SK-N-SH treated with all-trans-retinoic acid at 6 μM for 48 hours (cell line): ENCODE data around the gene ZMYND11.

Source experiments
- ARNTL ChIP-seq: fragments of 450-650 bp; formaldehyde crosslinking; IDR thresholded peaks from 2 replicates; pipeline ENCODE4 v1.5.0; 2020; ENCODE audit warnings: low read depth, mild to moderate bottlenecking, moderate library complexity, borderline replicate concordance
- CSDC2 ChIP-seq: fragments of 250-450 bp; sonication (Bioruptor Pico); IDR thresholded peaks from 2 replicates; pipeline ENCODE4 v1.5.0; 2020; ENCODE audit warnings: mild to moderate bottlenecking, moderate library complexity
- CSRNP3 ChIP-seq: fragments of 250-450 bp; sonication (Bioruptor Pico); IDR thresholded peaks from 2 replicates; pipeline ENCODE4 v1.5.1; 2021; ENCODE audit warnings: mild to moderate bottlenecking, moderate library complexity
- ISL1 ChIP-seq: fragments of 250-450 bp; sonication (Bioruptor Pico); IDR thresholded peaks from 2 replicates; pipeline ENCODE4 v2.1.2; 2022; ENCODE audit warnings: mild to moderate bottlenecking, moderate library complexity
- PATZ1 ChIP-seq: fragments of 250-450 bp; sonication (Bioruptor Pico); IDR thresholded peaks from 2 replicates; pipeline ENCODE4 v1.8.0; 2020; ENCODE audit warnings: mild to moderate bottlenecking, moderate library complexity, borderline replicate concordance
- RARB ChIP-seq: fragments of 250-450 bp; sonication (Bioruptor Pico); IDR thresholded peaks from 2 replicates; pipeline ENCODE4 v1.8.0; 2021; ENCODE audit warnings: mild to moderate bottlenecking, moderate library complexity
- SNAI2 ChIP-seq: fragments of 250-450 bp; sonication (Bioruptor Pico); IDR thresholded peaks from 2 replicates; pipeline ENCODE4 v1.5.0; 2020; ENCODE audit warnings: mild to moderate bottlenecking, moderate library complexity
- TCF4 ChIP-seq: fragments of 250-450 bp; sonication (Bioruptor Pico); IDR thresholded peaks from 2 replicates; pipeline ENCODE4 v1.8.0; 2021; ENCODE audit warnings: mild to moderate bottlenecking, moderate library complexity, borderline replicate concordance
- ZFP3 ChIP-seq: fragments of 250-450 bp; sonication (Bioruptor Pico); IDR thresholded peaks from 2 replicates; pipeline ENCODE4 v1.5.0; 2020; ENCODE audit warnings: mild to moderate bottlenecking, moderate library complexity
- TF ChIP-seq, protein P1 (sequence below): fragments of 250-450 bp; sonication (Bioruptor Pico); IDR thresholded peaks from 2 replicates; pipeline ENCODE4 v1.5.0; 2020; ENCODE audit warnings: mild to moderate bottlenecking, moderate library complexity
- TF ChIP-seq, protein P2 (sequence below): fragments of 250-450 bp; sonication (Bioruptor Pico); IDR thresholded peaks from 2 replicates; pipeline ENCODE4 v1.8.0; 2021; ENCODE audit warnings: low read depth, mild to moderate bottlenecking, moderate library complexity, borderline replicate concordance

- no peak for TF ChIP-seq ARNTL
- TF ChIP-seq PATZ1 (CRISPR knock-in tag): no peak
- TF ChIP-seq ZFP3 (CRISPR knock-in tag): no peak
- TF ChIP-seq CSRNP3: no peak
- no peak for TF ChIP-seq ISL1
- TF ChIP-seq, protein P1, sequence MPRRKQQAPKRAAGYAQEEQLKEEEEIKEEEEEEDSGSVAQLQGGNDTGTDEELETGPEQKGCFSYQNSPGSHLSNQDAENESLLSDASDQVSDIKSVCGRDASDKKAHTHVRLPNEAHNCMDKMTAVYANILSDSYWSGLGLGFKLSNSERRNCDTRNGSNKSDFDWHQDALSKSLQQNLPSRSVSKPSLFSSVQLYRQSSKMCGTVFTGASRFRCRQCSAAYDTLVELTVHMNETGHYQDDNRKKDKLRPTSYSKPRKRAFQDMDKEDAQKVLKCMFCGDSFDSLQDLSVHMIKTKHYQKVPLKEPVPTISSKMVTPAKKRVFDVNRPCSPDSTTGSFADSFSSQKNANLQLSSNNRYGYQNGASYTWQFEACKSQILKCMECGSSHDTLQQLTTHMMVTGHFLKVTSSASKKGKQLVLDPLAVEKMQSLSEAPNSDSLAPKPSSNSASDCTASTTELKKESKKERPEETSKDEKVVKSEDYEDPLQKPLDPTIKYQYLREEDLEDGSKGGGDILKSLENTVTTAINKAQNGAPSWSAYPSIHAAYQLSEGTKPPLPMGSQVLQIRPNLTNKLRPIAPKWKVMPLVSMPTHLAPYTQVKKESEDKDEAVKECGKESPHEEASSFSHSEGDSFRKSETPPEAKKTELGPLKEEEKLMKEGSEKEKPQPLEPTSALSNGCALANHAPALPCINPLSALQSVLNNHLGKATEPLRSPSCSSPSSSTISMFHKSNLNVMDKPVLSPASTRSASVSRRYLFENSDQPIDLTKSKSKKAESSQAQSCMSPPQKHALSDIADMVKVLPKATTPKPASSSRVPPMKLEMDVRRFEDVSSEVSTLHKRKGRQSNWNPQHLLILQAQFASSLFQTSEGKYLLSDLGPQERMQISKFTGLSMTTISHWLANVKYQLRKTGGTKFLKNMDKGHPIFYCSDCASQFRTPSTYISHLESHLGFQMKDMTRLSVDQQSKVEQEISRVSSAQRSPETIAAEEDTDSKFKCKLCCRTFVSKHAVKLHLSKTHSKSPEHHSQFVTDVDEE: no peak
- no peak for TF ChIP-seq CSDC2 (CRISPR knock-in tag)
- TF ChIP-seq, protein P2, sequence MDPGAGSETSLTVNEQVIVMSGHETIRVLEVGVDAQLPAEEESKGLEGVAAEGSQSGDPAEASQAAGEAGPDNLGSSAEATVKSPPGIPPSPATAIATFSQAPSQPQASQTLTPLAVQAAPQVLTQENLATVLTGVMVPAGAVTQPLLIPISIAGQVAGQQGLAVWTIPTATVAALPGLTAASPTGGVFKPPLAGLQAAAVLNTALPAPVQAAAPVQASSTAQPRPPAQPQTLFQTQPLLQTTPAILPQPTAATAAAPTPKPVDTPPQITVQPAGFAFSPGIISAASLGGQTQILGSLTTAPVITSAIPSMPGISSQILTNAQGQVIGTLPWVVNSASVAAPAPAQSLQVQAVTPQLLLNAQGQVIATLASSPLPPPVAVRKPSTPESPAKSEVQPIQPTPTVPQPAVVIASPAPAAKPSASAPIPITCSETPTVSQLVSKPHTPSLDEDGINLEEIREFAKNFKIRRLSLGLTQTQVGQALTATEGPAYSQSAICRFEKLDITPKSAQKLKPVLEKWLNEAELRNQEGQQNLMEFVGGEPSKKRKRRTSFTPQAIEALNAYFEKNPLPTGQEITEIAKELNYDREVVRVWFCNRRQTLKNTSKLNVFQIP (CRISPR knock-in tag): no peak
- no peak for TF ChIP-seq TCF4 (CRISPR knock-in tag)
- TF ChIP-seq SNAI2: no peak
- no peak for TF ChIP-seq RARB (CRISPR knock-in tag)
These were observed 55.0 kb downstream of the ZMYND11 start for GRCh38 chr10:190216-190615.
